GM21825 (cell line): ENCODE measurements around the gene PKD1L1.

ENCODE experiments used
- ATAC-seq: cut with Tn5 transposase; IDR thresholded peaks from one replicate; pipeline ENCODE4 v1.9.1; 2021; ENCODE audit warnings: mild to moderate bottlenecking, moderate library complexity; ENCODE audit not compliant: unreplicated experiment

PKD1L1 gene

DNA sequence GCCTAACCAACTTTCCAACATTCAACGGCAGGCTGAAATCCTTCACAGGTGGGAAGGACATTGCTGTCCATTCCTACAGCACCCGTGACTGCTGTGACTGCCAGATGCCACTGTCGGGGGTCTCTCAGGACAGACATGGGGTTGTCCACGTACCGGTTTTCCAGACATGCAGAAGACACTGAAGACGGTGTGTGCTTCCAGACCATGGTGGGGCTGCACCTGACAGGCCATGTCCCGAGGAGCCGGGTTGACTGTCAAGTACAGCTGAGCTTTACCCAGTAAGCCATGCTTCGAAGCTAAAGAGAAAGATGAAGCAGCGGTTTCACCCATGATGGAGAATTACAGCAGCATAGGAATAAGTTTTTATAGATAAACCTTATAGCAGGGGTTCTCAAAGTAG is 70.9 kb downstream of the PKD1L1 start:
- ATAC-seq, result no peak

GRCh38 chr7:47875998-47876744 is 72.1 kb downstream of the PKD1L1 start:
- no peak for ATAC-seq

DNA sequence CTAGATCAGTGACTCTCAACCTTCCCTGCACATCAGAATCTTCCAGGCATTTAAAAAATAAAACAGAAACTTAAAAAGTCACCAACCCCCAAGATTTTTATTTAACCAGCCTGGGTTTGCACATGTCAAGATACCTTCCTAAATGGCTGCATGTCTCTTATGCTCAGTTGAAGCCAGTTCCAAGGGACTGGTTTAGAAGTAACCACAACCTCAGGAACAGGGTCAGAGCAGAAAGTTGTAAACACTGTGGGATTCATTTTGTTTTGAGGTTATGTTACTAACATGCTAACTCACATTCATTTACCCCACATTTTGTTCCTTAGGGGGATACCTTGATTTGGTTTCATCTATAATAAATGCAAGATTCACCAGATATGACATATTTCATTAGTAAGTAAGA is 72.9 kb downstream of the PKD1L1 start:
- ATAC-seq, result no peak

- ATAC-seq, result no peak
Measured at GRCh38 chr7:47873762-47874161, 74.5 kb downstream of the PKD1L1 start.

- ATAC-seq, result no peak
Measured at GRCh38 chr7:47867286-47867685, 81.0 kb downstream of the PKD1L1 start.

DNA sequence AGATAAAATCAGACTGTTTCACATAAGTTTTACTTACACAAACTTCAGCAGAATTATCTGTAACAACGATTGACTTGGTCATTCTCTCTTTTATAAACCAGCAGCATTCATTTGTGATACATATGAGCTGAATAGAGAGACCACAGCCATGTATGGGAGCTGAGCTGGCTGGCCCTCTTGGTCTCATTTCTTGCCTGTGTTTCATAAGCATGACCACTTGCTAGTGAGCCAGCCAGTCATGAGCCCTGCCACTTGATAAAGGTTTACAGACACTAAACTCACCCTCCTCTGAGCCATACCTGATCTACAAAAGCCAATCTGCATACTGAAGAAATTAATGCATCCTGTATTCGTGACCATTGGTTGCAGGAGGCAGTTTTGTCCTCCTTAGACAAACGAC is 82.1 kb downstream of the PKD1L1 start:
- no peak for ATAC-seq

- ATAC-seq, result no peak
Measured at GRCh38 chr7:47852330-47853245, 95.7 kb downstream of the PKD1L1 start.

- ATAC-seq, result no peak
Measured at GRCh38 chr7:47847207-47847606, 101.1 kb downstream of the PKD1L1 start.

GRCh38 chr7:47846138-47846836 is 102.0 kb downstream of the PKD1L1 start:
- no peak for ATAC-seq

DNA sequence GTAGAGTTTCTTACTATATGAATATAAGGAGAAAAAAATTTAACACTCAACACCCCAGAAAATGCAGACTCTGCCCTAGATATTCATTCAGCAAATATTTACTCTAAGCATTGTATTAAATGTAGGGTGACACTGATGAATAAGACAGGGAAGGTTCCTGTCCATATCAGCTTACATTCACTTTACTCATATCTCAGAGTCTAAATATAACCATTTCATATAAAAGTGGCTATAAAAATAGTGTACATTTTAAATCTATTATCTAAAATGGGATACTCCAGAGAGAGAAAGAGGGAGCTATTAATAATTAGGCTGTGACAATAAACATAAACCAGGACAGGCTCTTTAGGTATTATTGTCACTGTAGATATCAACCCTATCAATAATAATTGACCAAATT is 104.0 kb downstream of the PKD1L1 start:
- ATAC-seq, result no peak

- no peak for ATAC-seq
Measured at GRCh38 chr7:47843291-47843690, 105.0 kb downstream of the PKD1L1 start.

- ATAC-seq, result no peak
Measured at GRCh38 chr7:47839381-47839780, 108.9 kb downstream of the PKD1L1 start.

DNA sequence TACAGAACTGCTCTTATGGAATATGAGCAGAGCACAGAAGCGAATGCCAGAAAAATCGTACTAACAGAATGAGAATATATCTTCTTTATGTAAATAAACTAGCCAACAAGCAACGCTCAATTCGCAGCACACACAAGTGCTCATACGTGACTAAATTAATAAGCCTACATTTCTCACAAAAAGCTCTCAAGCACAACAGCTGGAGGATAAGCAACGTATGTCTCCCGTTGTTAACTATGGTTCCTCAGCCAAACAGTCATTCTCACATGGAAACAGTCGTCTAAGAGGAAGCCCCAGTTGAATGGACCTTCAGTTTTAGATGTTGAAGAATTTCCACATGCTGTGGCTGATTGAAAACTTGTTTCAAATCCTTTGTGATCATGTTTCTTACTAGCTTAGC is 110.4 kb downstream of the PKD1L1 start:
- ATAC-seq, result no peak

GRCh38 chr7:47836503-47837202 is 111.6 kb downstream of the PKD1L1 start:
- ATAC-seq, result no peak

DNA sequence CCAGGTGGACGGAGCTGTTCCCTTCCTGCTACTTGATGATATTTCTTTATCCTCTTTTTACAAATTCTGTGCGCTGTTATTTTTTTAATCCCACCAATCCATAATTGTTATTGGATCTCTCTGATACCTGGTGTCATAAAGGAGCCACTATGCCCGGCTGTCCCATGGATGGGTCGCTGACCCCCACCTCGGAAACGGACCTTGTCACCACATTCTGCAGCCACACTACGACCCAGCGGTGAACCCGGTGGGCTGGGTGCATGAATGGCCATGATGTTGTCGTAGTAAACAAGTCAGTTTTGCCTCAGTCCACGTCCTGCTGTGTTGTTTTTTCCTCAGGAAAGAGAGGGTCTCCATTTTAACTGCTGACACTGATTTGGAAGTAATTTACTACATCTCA is 112.2 kb downstream of the PKD1L1 start:
- no peak for ATAC-seq

- ATAC-seq, result no peak
Measured at GRCh38 chr7:47833211-47833610, 115.1 kb downstream of the PKD1L1 start.

DNA sequence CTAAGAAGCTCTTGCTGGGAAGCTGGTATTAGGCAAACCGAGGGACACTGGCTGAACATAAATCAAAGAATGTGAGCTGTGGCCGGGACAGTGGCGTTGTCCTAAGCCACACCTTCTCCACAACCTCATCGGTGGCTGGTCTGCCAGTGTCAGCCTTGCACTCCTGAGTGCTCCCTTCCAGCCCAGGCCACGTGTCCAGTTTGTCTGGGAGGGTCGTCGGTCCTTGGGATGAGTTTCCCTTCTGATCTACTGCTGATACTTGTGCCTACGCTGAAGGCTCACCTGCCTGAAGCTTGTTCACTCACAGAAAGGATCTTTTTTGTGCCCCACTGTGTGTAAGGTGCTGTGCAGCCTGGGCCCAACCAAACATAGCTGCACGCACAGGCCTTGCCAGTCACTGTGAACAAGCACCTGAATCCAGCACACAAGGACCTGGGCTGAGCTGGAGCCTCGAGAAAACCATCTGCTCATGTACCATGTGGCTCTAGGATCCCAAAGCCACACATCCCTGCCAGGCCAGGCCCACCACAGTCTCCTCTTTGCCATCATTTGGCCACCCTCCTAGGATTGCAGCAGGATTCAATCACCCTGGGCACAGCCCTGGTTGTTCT is 116.1 kb downstream of the PKD1L1 start:
- no peak for ATAC-seq

DNA sequence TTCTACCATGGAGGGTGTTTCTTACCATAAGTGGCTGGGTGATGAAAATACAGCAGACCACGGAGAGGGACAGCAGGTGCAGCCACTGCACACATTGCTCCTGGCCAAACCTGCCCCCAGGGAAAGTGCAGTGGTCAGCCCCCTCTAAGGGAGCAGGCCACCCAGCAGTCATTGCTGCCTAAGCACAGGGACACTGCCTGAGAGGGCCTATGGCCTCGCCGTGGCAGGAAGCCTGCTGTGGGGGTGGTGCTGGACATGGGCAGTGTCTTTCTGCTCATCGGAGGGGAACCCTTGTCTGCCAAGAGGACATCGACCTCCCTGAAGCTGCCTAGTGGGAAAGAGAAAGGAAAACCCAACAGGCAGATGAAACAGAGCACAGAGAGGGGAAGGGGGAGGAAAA is 118.3 kb downstream of the PKD1L1 start:
- ATAC-seq, result no peak

DNA sequence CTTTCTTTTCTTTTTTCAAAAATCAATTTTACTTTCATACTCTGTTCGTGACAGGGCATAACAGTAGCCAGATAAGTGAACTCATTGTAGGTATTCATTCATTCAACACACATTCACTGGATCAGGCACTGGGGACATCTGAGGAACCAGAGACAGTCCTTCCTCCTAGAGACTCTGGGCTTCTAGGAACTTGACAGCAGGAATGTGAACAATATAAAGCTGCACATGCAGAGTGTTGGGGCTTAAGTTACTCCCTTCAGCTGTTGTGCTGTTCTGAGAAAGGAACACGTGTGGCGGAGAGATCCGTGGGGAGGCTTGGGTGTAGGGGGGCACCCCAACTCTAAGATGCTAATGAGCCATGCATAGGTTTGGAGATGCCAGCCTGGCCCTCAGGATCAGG is 120.4 kb downstream of the PKD1L1 start:
- ATAC-seq, result no peak

- ATAC-seq, result no peak
Measured at GRCh38 chr7:47827351-47827756, 120.9 kb downstream of the PKD1L1 start.

- ATAC-seq, result no peak
Measured at GRCh38 chr7:47826754-47827153, 121.5 kb downstream of the PKD1L1 start.
